ENCODE measurements around the gene UBE2D1.
A peak's percentile ranks its signal among the peaks of the same experiment; 100 is the strongest.
"Not testable (repeated sequence)": the region's sequence is repeated elsewhere in the genome, so short reads cannot be mapped to it uniquely, and the experiment has no call there.

UBE2D1 gene

DNA sequence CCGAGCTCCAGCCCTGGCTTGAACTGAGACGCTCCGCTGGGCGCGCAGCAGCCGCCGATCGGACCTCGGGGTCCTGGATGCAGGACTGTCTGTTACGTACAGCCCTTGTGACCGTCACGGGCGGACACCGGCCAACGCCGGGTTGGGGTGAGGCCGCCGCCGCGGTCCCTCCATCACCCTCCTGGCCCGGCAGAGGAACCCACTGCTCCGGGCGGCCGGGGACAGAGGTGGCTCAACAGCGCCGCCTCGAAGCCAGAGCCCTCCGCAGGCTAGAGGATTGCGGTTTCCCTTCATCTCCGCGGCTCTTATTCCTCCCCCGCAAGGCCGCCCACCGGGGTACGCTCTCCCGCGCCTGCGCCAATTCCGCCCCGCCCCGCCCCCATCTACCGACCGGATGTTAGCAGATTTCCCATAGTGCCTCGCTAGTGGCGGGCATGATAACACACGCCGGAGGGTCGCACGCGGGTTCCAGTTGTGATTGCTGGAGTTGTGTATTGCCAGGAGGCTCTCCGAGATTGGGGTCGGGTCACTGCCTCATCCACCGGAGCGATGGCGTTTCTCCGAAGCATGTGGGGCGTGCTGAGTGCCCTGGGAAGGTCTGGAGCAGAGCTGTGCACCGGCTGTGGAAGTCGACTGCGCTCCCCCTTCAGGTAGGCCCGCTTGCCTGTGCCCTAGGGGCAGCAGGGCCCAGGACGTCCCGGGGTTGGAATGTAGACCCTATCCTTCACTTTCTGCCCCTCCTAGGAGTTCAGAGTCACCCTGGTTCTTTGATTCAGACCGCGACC, 50.4 kb downstream of the UBE2D1 start, which contains the start of gene TFAM:
Gene TFAM, plus strand, starts transcription at position 412 of the 785 bp plus-strand sequence. Its CDS starts 138 bp downstream, at position 550.
- DNase-seq, result peak; percentile 98

- DNase-seq, result no peak
Observed at GRCh38 chr10:58385784-58386112, 50.9 kb downstream of the UBE2D1 start.

DNA sequence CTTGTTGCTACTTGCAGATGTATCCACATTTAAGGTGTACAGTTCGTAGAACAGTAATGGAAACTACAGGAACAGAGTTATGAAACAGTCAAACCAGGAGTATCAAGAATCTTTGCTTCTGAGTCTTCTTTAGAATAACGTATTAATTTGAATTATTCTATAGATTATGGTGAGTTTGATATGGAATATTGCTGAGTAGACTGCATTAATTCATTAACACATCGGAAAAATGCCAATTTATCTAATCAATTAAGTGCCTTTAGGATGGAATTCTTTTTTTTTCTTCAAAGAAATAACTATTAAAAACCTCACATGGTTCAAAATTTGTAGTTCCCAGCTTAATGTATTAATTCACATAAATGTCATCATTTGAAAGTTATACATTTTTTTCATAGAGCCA, 54.2 kb downstream of the UBE2D1 start:
- DNase-seq, result no peak

DNA sequence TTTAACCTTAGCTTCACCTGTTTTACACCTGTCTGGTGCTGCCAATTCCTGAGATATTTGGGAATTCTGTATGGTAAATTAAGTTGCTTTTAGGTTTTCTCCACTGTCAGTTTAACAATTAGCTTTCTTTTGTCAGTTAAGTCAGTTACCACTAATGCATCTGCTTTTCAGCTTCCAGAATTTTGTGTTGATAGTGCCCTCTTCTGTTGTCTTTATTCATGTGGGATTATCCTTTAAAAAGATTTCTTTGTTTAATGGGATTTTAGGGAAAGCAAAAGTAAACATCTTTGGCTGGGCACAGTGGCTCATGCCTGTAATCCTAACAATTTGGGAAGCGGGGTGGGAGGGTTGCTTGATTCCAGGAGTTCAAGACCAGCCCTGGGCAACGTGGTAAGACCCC, 58.5 kb downstream of the UBE2D1 start:
- no peak for DNase-seq

- DNase-seq, result no peak
Observed at GRCh38 chr10:58394471-58394870, 59.7 kb downstream of the UBE2D1 start.

DNA sequence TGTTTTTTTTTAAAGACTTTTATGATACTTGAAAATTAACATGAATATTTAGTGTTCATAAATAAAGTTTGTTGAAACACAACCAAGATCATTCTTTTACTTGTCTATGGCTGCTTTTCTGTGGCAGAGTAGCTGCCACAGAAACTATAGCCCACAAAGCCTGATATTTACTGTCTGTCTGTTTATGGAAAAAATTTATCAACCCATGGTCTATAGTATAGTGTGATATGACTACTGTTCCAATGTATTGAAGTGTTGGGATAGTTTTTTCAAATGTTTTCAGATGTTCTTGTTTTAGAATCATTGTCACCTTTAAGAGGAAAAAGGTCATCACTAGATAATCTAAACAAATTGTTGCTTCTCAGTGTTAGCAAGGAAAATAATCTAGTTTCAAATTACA, 61.3 kb downstream of the UBE2D1 start:
- no peak for DNase-seq

- DNase-seq, result no peak
Observed at GRCh38 chr10:58397830-58398229, 63.0 kb downstream of the UBE2D1 start.

DNA sequence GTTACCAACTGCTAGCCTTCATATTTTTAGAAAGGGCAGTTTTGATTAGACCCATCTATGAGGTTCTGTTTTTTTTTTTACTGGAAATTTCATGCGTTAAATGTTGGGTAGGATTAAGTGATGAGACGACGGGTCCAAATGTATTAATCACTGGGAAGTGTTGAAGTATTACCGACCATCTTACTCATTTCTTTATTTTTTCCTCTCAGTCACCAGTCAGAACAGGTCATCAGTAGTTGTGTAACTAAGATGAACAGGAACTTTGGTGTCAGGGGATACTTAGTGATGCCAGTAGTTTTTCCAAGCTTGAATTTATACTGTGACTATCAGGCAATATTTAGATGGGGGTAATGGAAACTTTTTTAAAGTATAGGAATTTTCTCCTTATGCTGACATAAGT, 64.6 kb downstream of the UBE2D1 start:
- no peak for DNase-seq

- no peak for DNase-seq
Observed at GRCh38 chr10:58400609-58401008, 65.8 kb downstream of the UBE2D1 start.

DNA sequence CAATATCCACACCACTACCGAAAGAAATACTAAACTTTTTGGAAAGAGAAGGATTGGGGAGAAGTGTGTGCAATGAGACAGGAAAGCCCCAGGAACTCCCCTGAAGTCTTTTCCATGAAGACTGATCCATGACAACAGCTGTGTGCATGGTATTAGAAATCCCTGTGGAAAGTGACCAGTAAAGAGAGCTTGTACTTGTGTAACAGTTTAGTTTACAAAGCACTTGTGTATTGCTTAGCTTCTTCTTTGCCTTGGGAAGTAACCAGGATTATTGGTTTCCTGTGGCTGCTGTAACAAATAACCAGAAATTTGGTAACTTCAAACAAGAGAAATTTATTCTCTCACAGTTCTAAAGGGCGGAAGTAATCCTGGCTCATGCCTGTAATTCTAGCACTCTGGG, 69.2 kb downstream of the UBE2D1 start:
- DNase-seq, result no peak

GRCh38 chr10:58409956-58410610, 75.3 kb downstream of the UBE2D1 start:
- DNase-seq, result no peak

DNA sequence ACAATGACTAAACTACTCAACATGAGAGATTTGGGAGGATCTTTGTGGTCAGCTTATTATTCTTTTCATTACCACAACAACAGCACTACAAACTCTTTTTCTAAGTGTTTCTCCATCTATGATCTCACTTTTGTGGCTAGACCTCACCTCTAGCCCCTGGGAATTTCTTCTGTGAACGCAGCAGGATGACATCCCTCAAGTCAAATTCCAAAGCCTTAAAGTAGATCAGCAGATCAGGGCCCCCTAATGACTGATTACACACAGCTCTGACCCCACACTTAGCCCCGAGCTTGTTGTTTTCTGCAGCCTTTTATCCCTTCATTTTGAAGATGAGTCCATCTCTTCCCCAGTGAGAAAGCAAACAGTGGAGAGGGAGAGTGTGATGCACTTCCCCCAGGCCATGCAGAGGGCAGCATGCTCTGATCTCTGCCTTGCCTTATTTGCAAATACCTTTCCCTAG, 77.7 kb downstream of the UBE2D1 start:
- DNase-seq, result no peak

- no peak for DNase-seq
Observed at GRCh38 chr10:58414270-58415041, 79.7 kb downstream of the UBE2D1 start.

- DNase-seq, result no peak
Observed at GRCh38 chr10:58415757-58416156, 81.0 kb downstream of the UBE2D1 start.

DNA sequence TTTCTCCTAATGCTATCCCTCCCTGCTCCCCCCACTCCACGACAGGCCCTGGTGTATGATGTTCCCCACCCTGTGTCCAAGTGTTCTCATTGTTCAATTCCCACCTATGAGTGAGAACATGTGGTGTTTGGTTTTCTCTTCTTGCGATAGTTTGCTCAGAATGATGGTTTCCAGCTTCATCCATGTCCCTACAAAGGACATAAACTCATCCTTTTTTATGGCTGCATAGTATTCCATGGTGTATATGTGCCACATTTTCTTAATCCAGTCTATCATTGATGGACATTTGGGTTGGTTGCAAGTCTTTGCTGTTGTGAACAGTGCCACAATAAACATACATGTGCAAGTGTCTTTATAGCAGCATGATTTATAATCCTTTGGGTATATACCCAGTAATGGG, 83.1 kb downstream of the UBE2D1 start:
- DNase-seq, result not testable (repeated sequence)
